ENCODE measurements around the gene ADAMTSL5. TPM values are rescaled to one million over a fixed set of nuclear protein-coding genes. Genes with fewer than 3 reads are reported as not detected.
"Not testable (repeated sequence)": the region's sequence is repeated elsewhere in the genome, so short reads cannot be mapped to it uniquely, and the experiment has no call there.

The ADAMTSL5 gene
- total and polyA plus RNA-seq, 4 donors, result 0.09 to 1.8 (median 1.1) TPM

DNA sequence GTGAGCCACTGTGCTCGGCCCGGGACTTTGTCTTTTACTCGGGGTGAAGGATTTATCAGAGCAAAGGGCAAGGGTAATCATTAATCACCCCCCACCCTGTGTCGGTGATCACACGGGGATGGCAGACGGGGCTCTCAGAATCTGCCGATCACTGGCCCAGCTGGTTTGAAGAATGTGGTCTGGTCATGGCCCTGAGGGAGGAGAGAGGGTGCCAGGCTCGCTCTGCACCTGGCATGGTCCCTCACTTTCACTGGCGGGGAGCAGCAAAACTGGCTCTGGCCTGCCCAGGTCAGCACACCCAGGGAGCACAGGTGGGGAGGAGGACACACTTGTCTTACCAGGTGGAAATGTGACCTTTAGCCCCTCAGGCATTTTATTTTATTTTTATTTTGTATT is 11.6 kb downstream of the ADAMTSL5 start:
- Histone ChIP-seq H3K9me3 (ENCODE audit: control insufficient read depth in 4 of 4, low read length in 3 of 4) (no peaks in the 10 kb centered on the region), H3K27ac (ENCODE audit: low read depth in 1 of 2, low read length in 2 of 2) (peak overlapping the region; percentile 34 to 77), H3K36me3 (ENCODE audit: control insufficient read depth in 4 of 4, insufficient read depth in 3 of 4, low read depth in 1 of 4, low read length in 3 of 4) (peaks cover 0 to under 1% (median 0%) of the 10 kb centered on the region in 4 donors), H3K4me3 (ENCODE audit: low read depth in 1 of 3, low read length in 3 of 3) (no peak overlapping the region), H3K9ac (ENCODE audit: low read depth in 1 of 2, low read length in 2 of 2) (no peak overlapping the region), H3K4me1 (ENCODE audit: control insufficient read depth in 4 of 4, insufficient read depth in 4 of 4, low read length in 3 of 4) (peaks cover 2 to 37% (median 15%) of the 10 kb centered on the region in 4 donors), H3K27me3 (ENCODE audit: control insufficient read depth in 4 of 4, insufficient read depth in 4 of 4, low read length in 3 of 4) (no peaks in the 10 kb centered on the region)
- DNase-seq (ENCODE audit: low spot score), result no peak
- 32% methylated on average over 9 of the region's 9 CpGs for WGBS
- TF ChIP-seq RXRA (IDR thresholded peaks at IDR 0.05) (peak; percentile 94 to 95), RAD21 (IDR thresholded peaks at IDR 0.05) (no peak), HNF4G (IDR thresholded peaks at IDR 0.05) (peak; percentile 56), YY1 (IDR thresholded peaks at IDR 0.05) (peak; percentile 78), MAX (IDR thresholded peaks at IDR 0.05) (peak; percentile 63), GABPA (IDR thresholded peaks at IDR 0.05 in 1 of 2, conservative IDR thresholded peaks at IDR 0.05 in 1 of 2) (no peak), NR2F2 (IDR thresholded peaks at IDR 0.05) (peak; percentile 55), HNF4A (conservative IDR thresholded peaks at IDR 0.05) (peak; percentile 80 to 91), JUND (IDR thresholded peaks at IDR 0.05) (peak in 1 of 2 donors; percentile 43), FOXA1 (IDR thresholded peaks at IDR 0.05) (no peak), TAF1 (conservative IDR thresholded peaks at IDR 0.05) (no peak), SP1 (IDR thresholded peaks at IDR 0.05) (peak; percentile 95), EGR1 (IDR thresholded peaks at IDR 0.05; ENCODE audit: low read depth in 2 of 2) (no peak), FOXA2 (IDR thresholded peaks at IDR 0.05) (peak; percentile 20)
- TF ChIP-seq, protein P1, sequence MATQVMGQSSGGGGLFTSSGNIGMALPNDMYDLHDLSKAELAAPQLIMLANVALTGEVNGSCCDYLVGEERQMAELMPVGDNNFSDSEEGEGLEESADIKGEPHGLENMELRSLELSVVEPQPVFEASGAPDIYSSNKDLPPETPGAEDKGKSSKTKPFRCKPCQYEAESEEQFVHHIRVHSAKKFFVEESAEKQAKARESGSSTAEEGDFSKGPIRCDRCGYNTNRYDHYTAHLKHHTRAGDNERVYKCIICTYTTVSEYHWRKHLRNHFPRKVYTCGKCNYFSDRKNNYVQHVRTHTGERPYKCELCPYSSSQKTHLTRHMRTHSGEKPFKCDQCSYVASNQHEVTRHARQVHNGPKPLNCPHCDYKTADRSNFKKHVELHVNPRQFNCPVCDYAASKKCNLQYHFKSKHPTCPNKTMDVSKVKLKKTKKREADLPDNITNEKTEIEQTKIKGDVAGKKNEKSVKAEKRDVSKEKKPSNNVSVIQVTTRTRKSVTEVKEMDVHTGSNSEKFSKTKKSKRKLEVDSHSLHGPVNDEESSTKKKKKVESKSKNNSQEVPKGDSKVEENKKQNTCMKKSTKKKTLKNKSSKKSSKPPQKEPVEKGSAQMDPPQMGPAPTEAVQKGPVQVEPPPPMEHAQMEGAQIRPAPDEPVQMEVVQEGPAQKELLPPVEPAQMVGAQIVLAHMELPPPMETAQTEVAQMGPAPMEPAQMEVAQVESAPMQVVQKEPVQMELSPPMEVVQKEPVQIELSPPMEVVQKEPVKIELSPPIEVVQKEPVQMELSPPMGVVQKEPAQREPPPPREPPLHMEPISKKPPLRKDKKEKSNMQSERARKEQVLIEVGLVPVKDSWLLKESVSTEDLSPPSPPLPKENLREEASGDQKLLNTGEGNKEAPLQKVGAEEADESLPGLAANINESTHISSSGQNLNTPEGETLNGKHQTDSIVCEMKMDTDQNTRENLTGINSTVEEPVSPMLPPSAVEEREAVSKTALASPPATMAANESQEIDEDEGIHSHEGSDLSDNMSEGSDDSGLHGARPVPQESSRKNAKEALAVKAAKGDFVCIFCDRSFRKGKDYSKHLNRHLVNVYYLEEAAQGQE (IDR thresholded peaks at IDR 0.05), result peak; percentile 78
- TF ChIP-seq, protein P2, sequence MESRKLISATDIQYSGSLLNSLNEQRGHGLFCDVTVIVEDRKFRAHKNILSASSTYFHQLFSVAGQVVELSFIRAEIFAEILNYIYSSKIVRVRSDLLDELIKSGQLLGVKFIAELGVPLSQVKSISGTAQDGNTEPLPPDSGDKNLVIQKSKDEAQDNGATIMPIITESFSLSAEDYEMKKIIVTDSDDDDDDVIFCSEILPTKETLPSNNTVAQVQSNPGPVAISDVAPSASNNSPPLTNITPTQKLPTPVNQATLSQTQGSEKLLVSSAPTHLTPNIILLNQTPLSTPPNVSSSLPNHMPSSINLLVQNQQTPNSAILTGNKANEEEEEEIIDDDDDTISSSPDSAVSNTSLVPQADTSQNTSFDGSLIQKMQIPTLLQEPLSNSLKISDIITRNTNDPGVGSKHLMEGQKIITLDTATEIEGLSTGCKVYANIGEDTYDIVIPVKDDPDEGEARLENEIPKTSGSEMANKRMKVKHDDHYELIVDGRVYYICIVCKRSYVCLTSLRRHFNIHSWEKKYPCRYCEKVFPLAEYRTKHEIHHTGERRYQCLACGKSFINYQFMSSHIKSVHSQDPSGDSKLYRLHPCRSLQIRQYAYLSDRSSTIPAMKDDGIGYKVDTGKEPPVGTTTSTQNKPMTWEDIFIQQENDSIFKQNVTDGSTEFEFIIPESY (IDR thresholded peaks at IDR 0.05), result no peak
- TF ChIP-seq, protein P3, sequence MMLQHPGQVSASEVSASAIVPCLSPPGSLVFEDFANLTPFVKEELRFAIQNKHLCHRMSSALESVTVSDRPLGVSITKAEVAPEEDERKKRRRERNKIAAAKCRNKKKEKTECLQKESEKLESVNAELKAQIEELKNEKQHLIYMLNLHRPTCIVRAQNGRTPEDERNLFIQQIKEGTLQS (IDR thresholded peaks at IDR 0.05), result no peak
- TF ChIP-seq, protein P4, sequence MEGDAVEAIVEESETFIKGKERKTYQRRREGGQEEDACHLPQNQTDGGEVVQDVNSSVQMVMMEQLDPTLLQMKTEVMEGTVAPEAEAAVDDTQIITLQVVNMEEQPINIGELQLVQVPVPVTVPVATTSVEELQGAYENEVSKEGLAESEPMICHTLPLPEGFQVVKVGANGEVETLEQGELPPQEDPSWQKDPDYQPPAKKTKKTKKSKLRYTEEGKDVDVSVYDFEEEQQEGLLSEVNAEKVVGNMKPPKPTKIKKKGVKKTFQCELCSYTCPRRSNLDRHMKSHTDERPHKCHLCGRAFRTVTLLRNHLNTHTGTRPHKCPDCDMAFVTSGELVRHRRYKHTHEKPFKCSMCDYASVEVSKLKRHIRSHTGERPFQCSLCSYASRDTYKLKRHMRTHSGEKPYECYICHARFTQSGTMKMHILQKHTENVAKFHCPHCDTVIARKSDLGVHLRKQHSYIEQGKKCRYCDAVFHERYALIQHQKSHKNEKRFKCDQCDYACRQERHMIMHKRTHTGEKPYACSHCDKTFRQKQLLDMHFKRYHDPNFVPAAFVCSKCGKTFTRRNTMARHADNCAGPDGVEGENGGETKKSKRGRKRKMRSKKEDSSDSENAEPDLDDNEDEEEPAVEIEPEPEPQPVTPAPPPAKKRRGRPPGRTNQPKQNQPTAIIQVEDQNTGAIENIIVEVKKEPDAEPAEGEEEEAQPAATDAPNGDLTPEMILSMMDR (IDR thresholded peaks at IDR 0.05; ENCODE audit: low read depth, low read length, missing input control), result no peak

DNA sequence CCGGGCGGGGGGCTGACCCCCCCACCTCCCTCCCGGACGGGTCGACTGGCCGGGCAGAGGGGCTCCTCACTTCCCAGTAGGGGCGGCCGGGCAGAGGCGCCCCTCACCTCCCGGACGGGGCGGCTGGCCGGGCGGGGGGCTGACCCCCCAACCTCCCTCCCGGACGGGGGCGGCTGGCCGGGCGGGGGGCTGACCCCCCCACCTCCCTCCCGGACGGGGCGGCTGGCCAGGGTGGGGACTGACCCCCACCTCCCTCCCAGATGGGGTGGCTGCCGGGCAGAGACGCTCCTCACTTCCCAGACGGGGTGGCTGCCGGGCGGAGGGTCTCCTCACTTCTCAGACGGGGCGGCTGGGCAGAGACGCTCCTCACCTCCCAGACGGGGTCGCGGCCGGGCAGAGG is 13.6 kb downstream of the ADAMTSL5 start:
- DNase-seq (ENCODE audit: low spot score); H3K4me3 ChIP-seq (ENCODE audit: low read depth in 1 of 3, low read length in 3 of 3); H3K9me3 ChIP-seq (ENCODE audit: control insufficient read depth in 4 of 4, low read length in 3 of 4); H3K27ac ChIP-seq (ENCODE audit: low read depth in 1 of 2, low read length in 2 of 2); H3K9ac ChIP-seq (ENCODE audit: low read depth in 1 of 2, low read length in 2 of 2); H3K27me3 ChIP-seq (ENCODE audit: control insufficient read depth in 4 of 4, insufficient read depth in 4 of 4, low read length in 3 of 4); H3K36me3 ChIP-seq (ENCODE audit: control insufficient read depth in 4 of 4, insufficient read depth in 3 of 4, low read depth in 1 of 4, low read length in 3 of 4): not testable (repeated sequence)
- H3K4me1 ChIP-seq (ENCODE audit: control insufficient read depth in 4 of 4, insufficient read depth in 4 of 4, low read length in 3 of 4), result peaks cover 5 to 41% (median 18%) of the 10 kb centered on the region in 4 donors
- WGBS, result 92% methylated on average over 30 of the region's 34 CpGs

Measured in liver (tissue), 9 donors.